GM18526 (cell line): Measurements from ENCODE around the gene CLCN1.
A peak's percentile ranks its signal among the peaks of the same experiment; 100 is the strongest.

ENCODE experiments used
- POLR2A ChIP-seq: IDR thresholded peaks from 3 replicates; pipeline ENCODE4 v1.6.1; 2011; ENCODE audit not compliant: insufficient read length; ENCODE audit errors: extremely low read depth

The CLCN1 gene

GRCh38 chr7:143287935-143288826 is 27.7 kb upstream of the CLCN1 start, which contains the start of gene CASP2:
TSS of gene CASP2 (plus strand) at chr7:143288351. CDS start at chr7:143288456, 105 bp downstream.
- TF ChIP-seq POLR2A, result peak; percentile 87

GRCh38 chr7:143288836-143289235 is 27.1 kb upstream of the CLCN1 start:
- TF ChIP-seq POLR2A, result no peak

- TF ChIP-seq POLR2A, result no peak
Observed at GRCh38 chr7:143289421-143289820, 26.5 kb upstream of the CLCN1 start.

GRCh38 chr7:143290293-143290692 is 25.6 kb upstream of the CLCN1 start:
- TF ChIP-seq POLR2A, result no peak

GRCh38 chr7:143292876-143293275 is 23.0 kb upstream of the CLCN1 start:
- no peak for TF ChIP-seq POLR2A

- no peak for TF ChIP-seq POLR2A
Observed at GRCh38 chr7:143295870-143296269, 20.0 kb upstream of the CLCN1 start.

- TF ChIP-seq POLR2A, result no peak
Observed at GRCh38 chr7:143296686-143297085, 19.2 kb upstream of the CLCN1 start.

- TF ChIP-seq POLR2A, result no peak
Observed at GRCh38 chr7:143299346-143299745, 16.6 kb upstream of the CLCN1 start.

- no peak for TF ChIP-seq POLR2A
Observed at GRCh38 chr7:143299840-143300239, 16.1 kb upstream of the CLCN1 start.

- no peak for TF ChIP-seq POLR2A
Observed at GRCh38 chr7:143300959-143301935, 14.7 kb upstream of the CLCN1 start.

GRCh38 chr7:143303733-143304132 is 12.2 kb upstream of the CLCN1 start:
- no peak for TF ChIP-seq POLR2A

GRCh38 chr7:143304938-143305337 is 11.0 kb upstream of the CLCN1 start:
- TF ChIP-seq POLR2A, result no peak

- no peak for TF ChIP-seq POLR2A
Observed at GRCh38 chr7:143305423-143306070, 10.4 kb upstream of the CLCN1 start.

- no peak for TF ChIP-seq POLR2A
Observed at GRCh38 chr7:143308632-143309031, 7.3 kb upstream of the CLCN1 start.

GRCh38 chr7:143314127-143314526 is 1.8 kb upstream of the CLCN1 start:
- TF ChIP-seq POLR2A, result no peak
